Measurements from ENCODE around the gene TSPAN9. TPM values are rescaled to one million over a fixed set of nuclear protein-coding genes. Genes with fewer than 3 reads are reported as not detected.

TSPAN9 gene
- total RNA-seq, 1 donor from 2014 or later: 40.9 TPM

DNA sequence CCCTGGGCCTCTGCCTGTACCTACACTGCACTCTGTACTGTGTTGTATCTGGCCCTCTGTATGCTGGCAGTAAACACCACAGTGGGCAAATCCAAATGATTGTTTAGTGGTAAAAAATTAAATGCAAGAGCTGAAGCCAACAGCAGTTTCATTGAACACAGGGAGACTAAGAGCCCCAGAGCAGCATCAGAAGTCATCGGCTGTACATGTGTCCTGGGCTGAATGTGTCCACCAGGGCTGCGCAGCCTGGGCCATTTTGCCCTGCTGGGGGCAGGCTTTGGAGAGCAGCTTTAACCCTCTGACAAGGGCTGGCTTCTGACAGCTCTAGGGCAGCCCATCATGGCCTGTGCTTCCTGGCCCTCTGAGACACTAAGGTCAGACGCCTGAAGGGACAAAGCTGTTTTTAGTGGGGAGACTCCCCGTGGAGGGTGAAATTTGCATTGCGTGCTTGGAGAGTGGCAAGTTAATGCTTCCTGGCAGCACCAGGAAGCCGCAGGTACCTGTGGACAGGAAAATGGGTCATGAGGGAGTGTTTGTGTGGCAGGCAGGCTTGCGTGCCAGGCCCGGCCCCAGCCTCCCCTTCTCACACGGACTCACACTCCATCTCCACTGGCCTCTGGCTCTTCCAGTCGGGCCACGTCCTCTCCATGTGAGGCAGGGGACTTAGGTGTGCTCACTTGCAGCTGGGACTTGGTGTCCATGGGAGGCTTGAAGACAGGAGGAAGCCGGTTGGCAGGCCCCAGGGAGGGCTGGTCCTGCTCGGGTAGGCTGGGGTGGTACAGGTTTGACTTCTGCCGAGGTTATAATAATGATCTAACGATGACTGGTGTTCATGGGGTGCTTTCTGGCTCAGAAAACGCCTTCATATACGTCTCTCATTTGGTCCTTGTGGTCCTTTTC lies 150.1 kb downstream of the TSPAN9 start:
- Histone ChIP-seq H3K9ac (ENCODE audit: low read length) (no peak overlapping the region), H3K27ac (ENCODE audit: low read depth, low read length) (no peak overlapping the region), H3K36me3 (ENCODE audit: insufficient read depth, low read length) (no peaks in the 10 kb centered on the region), H3K27me3 (ENCODE audit: insufficient read depth, low read length) (peaks cover 5% of the 10 kb centered on the region), H3K9me3 (ENCODE audit: insufficient read depth, low read depth, low read length) (peaks cover 3% of the 10 kb centered on the region), H3K79me2 (ENCODE audit: insufficient read depth, low read length) (no peaks in the 10 kb centered on the region), H3K4me3 (ENCODE audit: insufficient read depth, low read depth, low read length) (no peak overlapping the region), H4K20me1 (ENCODE audit: insufficient read depth, low read length) (peaks cover 81% of the 10 kb centered on the region), H2AFZ (ENCODE audit: low read depth, low read length) (no peak overlapping the region), H3K4me2 (ENCODE audit: low read length) (no peak overlapping the region), H3K4me1 (ENCODE audit: insufficient read depth, low read length) (peaks cover 26% of the 10 kb centered on the region)
- FAIRE-seq (no peak), DNase-seq (ENCODE audit: low read depth) (no peak)
- Mint-ChIP-seq H3K27me3 (ENCODE audit: low read depth, unreplicated experiment) (peaks cover 15% of the 10 kb centered on the region), H3K4me3 (ENCODE audit: unreplicated experiment) (no peak overlapping the region), H3K4me1 (ENCODE audit: low read depth, unreplicated experiment) (peaks cover 26% of the 10 kb centered on the region), H3K9me3 (ENCODE audit: unreplicated experiment) (no peaks in the 10 kb centered on the region), H3K36me3 (ENCODE audit: low read depth, unreplicated experiment) (peaks cover 10% of the 10 kb centered on the region), H3K27ac (ENCODE audit: unreplicated experiment) (no peak overlapping the region)
- TF ChIP-seq EZH2 (IDR thresholded peaks at IDR 0.05; ENCODE audit: insufficient read depth, low read length): no peak
- TF ChIP-seq, protein P1, sequence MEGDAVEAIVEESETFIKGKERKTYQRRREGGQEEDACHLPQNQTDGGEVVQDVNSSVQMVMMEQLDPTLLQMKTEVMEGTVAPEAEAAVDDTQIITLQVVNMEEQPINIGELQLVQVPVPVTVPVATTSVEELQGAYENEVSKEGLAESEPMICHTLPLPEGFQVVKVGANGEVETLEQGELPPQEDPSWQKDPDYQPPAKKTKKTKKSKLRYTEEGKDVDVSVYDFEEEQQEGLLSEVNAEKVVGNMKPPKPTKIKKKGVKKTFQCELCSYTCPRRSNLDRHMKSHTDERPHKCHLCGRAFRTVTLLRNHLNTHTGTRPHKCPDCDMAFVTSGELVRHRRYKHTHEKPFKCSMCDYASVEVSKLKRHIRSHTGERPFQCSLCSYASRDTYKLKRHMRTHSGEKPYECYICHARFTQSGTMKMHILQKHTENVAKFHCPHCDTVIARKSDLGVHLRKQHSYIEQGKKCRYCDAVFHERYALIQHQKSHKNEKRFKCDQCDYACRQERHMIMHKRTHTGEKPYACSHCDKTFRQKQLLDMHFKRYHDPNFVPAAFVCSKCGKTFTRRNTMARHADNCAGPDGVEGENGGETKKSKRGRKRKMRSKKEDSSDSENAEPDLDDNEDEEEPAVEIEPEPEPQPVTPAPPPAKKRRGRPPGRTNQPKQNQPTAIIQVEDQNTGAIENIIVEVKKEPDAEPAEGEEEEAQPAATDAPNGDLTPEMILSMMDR (IDR thresholded peaks at IDR 0.05; ENCODE audit: insufficient read depth, low read depth, low read length): no peak

- H3K4me3 ChIP-seq (ENCODE audit: insufficient read depth, low read depth, low read length): no peak overlapping the region
- H3K36me3 Mint-ChIP-seq (ENCODE audit: low read depth, unreplicated experiment): peaks cover 10% of the 10 kb centered on the region
- no peak overlapping the region for H3K4me3 Mint-ChIP-seq (ENCODE audit: unreplicated experiment)
- no peak overlapping the region for H3K27ac ChIP-seq (ENCODE audit: low read depth, low read length)
- H3K9me3 Mint-ChIP-seq (ENCODE audit: unreplicated experiment): no peaks in the 10 kb centered on the region
- H4K20me1 ChIP-seq (ENCODE audit: insufficient read depth, low read length): peaks cover 83% of the 10 kb centered on the region
- no peaks in the 10 kb centered on the region for H3K36me3 ChIP-seq (ENCODE audit: insufficient read depth, low read length)
- no peaks in the 10 kb centered on the region for H3K27me3 ChIP-seq (ENCODE audit: insufficient read depth, low read length)
- no peak for DNase-seq (ENCODE audit: low read depth)
- H3K4me1 ChIP-seq (ENCODE audit: insufficient read depth, low read length): peaks cover 26% of the 10 kb centered on the region
- no peak overlapping the region for H3K4me2 ChIP-seq (ENCODE audit: low read length)
- H3K27ac Mint-ChIP-seq (ENCODE audit: unreplicated experiment): no peak overlapping the region
- no peaks in the 10 kb centered on the region for H3K79me2 ChIP-seq (ENCODE audit: insufficient read depth, low read length)
- FAIRE-seq: no peak
- peaks cover 26% of the 10 kb centered on the region for H3K4me1 Mint-ChIP-seq (ENCODE audit: low read depth, unreplicated experiment)
- no peak overlapping the region for H2AFZ ChIP-seq (ENCODE audit: low read depth, low read length)
- peaks cover 16% of the 10 kb centered on the region for H3K27me3 Mint-ChIP-seq (ENCODE audit: low read depth, unreplicated experiment)
- TF ChIP-seq EZH2 (IDR thresholded peaks at IDR 0.05; ENCODE audit: insufficient read depth, low read length): no peak
- TF ChIP-seq, protein P1 (IDR thresholded peaks at IDR 0.05; ENCODE audit: insufficient read depth, low read depth, low read length): no peak
- peaks cover 3% of the 10 kb centered on the region for H3K9me3 ChIP-seq (ENCODE audit: insufficient read depth, low read depth, low read length)
- no peak overlapping the region for H3K9ac ChIP-seq (ENCODE audit: low read length)
These were observed 151.4 kb downstream of the TSPAN9 start for GRCh38 chr12:3228552-3228951.

DNA sequence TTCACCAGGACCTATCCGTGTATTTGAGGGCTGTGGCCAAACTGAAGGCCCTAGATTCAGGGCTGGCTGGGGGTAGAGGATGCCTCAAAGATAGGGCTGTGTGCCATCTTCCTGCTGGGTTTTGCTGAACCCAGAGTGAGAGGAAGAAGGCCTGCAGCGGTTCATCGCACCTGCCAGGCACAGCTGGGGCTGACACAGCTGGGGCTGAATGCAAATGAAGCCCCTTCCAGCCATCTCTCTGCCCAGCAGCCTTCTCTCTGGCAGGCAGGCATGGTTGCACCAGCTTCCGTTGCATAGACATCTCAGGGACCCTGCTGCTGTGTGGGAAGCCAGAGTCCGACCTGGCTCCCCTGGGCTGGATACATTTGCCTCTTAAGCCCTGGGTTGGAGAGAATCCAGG lies 152.4 kb downstream of the TSPAN9 start:
- DNase-seq (ENCODE audit: low read depth): no peak
- H3K36me3 ChIP-seq (ENCODE audit: insufficient read depth, low read length): no peaks in the 10 kb centered on the region
- Mint-ChIP-seq H3K4me1 (ENCODE audit: low read depth, unreplicated experiment) (peaks cover 26% of the 10 kb centered on the region), H3K27me3 (ENCODE audit: low read depth, unreplicated experiment) (peaks cover 15% of the 10 kb centered on the region), H3K9me3 (ENCODE audit: unreplicated experiment) (no peaks in the 10 kb centered on the region), H3K4me3 (ENCODE audit: unreplicated experiment) (no peak overlapping the region), H3K27ac (ENCODE audit: unreplicated experiment) (no peak overlapping the region), H3K36me3 (ENCODE audit: low read depth, unreplicated experiment) (peaks cover 10% of the 10 kb centered on the region)
- H3K27ac ChIP-seq (ENCODE audit: low read depth, low read length): no peak overlapping the region
- H3K4me2 ChIP-seq (ENCODE audit: low read length): no peak overlapping the region
- no peak overlapping the region for H2AFZ ChIP-seq (ENCODE audit: low read depth, low read length)
- TF ChIP-seq, protein P1 (IDR thresholded peaks at IDR 0.05; ENCODE audit: insufficient read depth, low read depth, low read length): no peak
- TF ChIP-seq EZH2 (IDR thresholded peaks at IDR 0.05; ENCODE audit: insufficient read depth, low read length): no peak
- H3K79me2 ChIP-seq (ENCODE audit: insufficient read depth, low read length): no peaks in the 10 kb centered on the region
- FAIRE-seq: no peak
- peaks cover 82% of the 10 kb centered on the region for H4K20me1 ChIP-seq (ENCODE audit: insufficient read depth, low read length)
- peaks cover 3% of the 10 kb centered on the region for H3K9me3 ChIP-seq (ENCODE audit: insufficient read depth, low read depth, low read length)
- no peak overlapping the region for H3K9ac ChIP-seq (ENCODE audit: low read length)
- peaks cover 25% of the 10 kb centered on the region for H3K4me1 ChIP-seq (ENCODE audit: insufficient read depth, low read length)
- peaks cover 2% of the 10 kb centered on the region for H3K27me3 ChIP-seq (ENCODE audit: insufficient read depth, low read length)
- H3K4me3 ChIP-seq (ENCODE audit: insufficient read depth, low read depth, low read length): no peak overlapping the region
